Liver (tissue), 9 donors: ENCODE measurements around the gene SECTM1. TPM values are rescaled to one million over a fixed set of nuclear protein-coding genes. Genes with fewer than 3 reads are reported as not detected.

Experiments
- DNase-seq: peaks from one replicate; pipeline ENCODE4 v3.0.0-alpha.2; 2017; ENCODE audit warnings: low spot score
- H3K27ac ChIP-seq, 2 donors: one replicate each; pipeline ENCODE4 v1.7.0; 2013; ENCODE audit warnings: inconsistent platforms in 2 of 2, low read length in 2 of 2, control low read depth in 1 of 2, low read depth in 1 of 2, mild to moderate bottlenecking in 1 of 2
- H3K27me3 ChIP-seq, 4 donors: one replicate each; pipeline versions ENCODE4 v1.6.1 to v1.7.0; 2013; ENCODE audit warnings: low read length in 3 of 4, inconsistent platforms in 1 of 4, mild to moderate bottlenecking in 1 of 4, moderate library complexity in 1 of 4; ENCODE audit not compliant: control insufficient read depth in 4 of 4, insufficient read depth in 4 of 4
- H3K36me3 ChIP-seq, 4 donors: one replicate each; pipeline versions ENCODE4 v1.6.1 to v1.7.0; 2013; ENCODE audit warnings: low read length in 3 of 4, mild to moderate bottlenecking in 3 of 4, low read depth in 1 of 4, moderate library complexity in 1 of 4; ENCODE audit not compliant: control insufficient read depth in 4 of 4, insufficient read depth in 3 of 4
- H3K4me1 ChIP-seq, 4 donors: one replicate each; pipeline versions ENCODE4 v1.6.1 to v1.7.0; 2013; ENCODE audit warnings: low read length in 3 of 4, mild to moderate bottlenecking in 3 of 4, moderate library complexity in 1 of 4; ENCODE audit not compliant: control insufficient read depth in 4 of 4, insufficient read depth in 4 of 4
- H3K4me3 ChIP-seq, 3 donors: one replicate each; pipeline versions ENCODE4 v1.6.1 to v1.7.0; 2013; ENCODE audit warnings: low read length in 3 of 3, control low read depth in 1 of 3, low read depth in 1 of 3, mild to moderate bottlenecking in 1 of 3
- H3K9ac ChIP-seq, 2 donors: one replicate each; pipeline ENCODE4 v1.7.0; 2013; ENCODE audit warnings: low read length in 2 of 2, mild to moderate bottlenecking in 2 of 2, moderate library complexity in 2 of 2, control low read depth in 1 of 2, low read depth in 1 of 2
- H3K9me3 ChIP-seq, 4 donors: one replicate each; pipeline versions ENCODE4 v1.6.1 to v1.7.0; 2013; ENCODE audit warnings: low read length in 3 of 4; ENCODE audit not compliant: control insufficient read depth in 4 of 4
- ATF3 ChIP-seq: IDR thresholded peaks from 2 replicates; pipeline ENCODE4 v1.6.1; 2016; ENCODE audit warnings: antibody characterized with exemption
- CTCF ChIP-seq: fragments of 150-350 bp; IDR thresholded peaks from 2 replicates; pipeline ENCODE4 v1.5.1; 2017; ENCODE audit warnings: improper control_type of control experiment, low read depth, low read length; ENCODE audit not compliant: missing input control
- EGR1 ChIP-seq, 2 donors: IDR thresholded peaks; 2 replicates each; pipeline ENCODE4 v1.6.1; 2016 to 2018; ENCODE audit warnings: antibody characterized with exemption in 2 of 2, low read depth in 2 of 2
- FOXA1 ChIP-seq: IDR thresholded peaks from 2 replicates; pipeline ENCODE4 v1.6.1; 2016; ENCODE audit warnings: antibody characterized with exemption
- FOXA2 ChIP-seq: IDR thresholded peaks from 2 replicates; pipeline ENCODE4 v1.6.1; 2016; ENCODE audit warnings: antibody characterized with exemption
- HNF4A ChIP-seq, 2 donors: conservative IDR thresholded peaks; 2 replicates each; pipeline ENCODE4 v1.6.1; 2016; ENCODE audit warnings: antibody characterized with exemption in 2 of 2, mild to moderate bottlenecking in 2 of 2
- HNF4G ChIP-seq: IDR thresholded peaks from 2 replicates; pipeline ENCODE4 v1.6.1; 2016; ENCODE audit warnings: antibody characterized with exemption
- JUND ChIP-seq, 2 donors: IDR thresholded peaks; 2 replicates each; pipeline ENCODE4 v1.6.1; 2016; ENCODE audit warnings: antibody characterized with exemption in 2 of 2
- NR2F2 ChIP-seq: IDR thresholded peaks from 2 replicates; pipeline ENCODE4 v1.6.1; 2016; ENCODE audit warnings: antibody characterized with exemption
- RAD21 ChIP-seq, 2 donors: IDR thresholded peaks; 2 replicates each; pipeline ENCODE4 v1.6.1; 2016; ENCODE audit warnings: antibody characterized with exemption in 2 of 2, mild to moderate bottlenecking in 2 of 2
- RXRA ChIP-seq, 2 donors: IDR thresholded peaks; 2 replicates each; pipeline ENCODE4 v1.6.1; 2017 to 2018; ENCODE audit warnings: antibody characterized with exemption in 2 of 2, mild to moderate bottlenecking in 1 of 2
- SP1 ChIP-seq: IDR thresholded peaks from 2 replicates; pipeline ENCODE4 v1.6.1; 2018; ENCODE audit warnings: antibody characterized with exemption, mild to moderate bottlenecking
- TAF1 ChIP-seq: conservative IDR thresholded peaks from 2 replicates; pipeline ENCODE4 v1.6.1; 2016; ENCODE audit warnings: antibody characterized with exemption, mild to moderate bottlenecking
- YY1 ChIP-seq: IDR thresholded peaks from 2 replicates; pipeline ENCODE4 v1.6.1; 2016; ENCODE audit warnings: antibody characterized with exemption, mild to moderate bottlenecking
- WGBS: extraction: QIAGEN DNeasy Blood & Tissue Kit; methylation state at CpG from one replicate; pipeline ENCODE4 v1.1.7; 2013; 5-methylcytosine and 5-hydroxymethylcytosine counted together
- polyA plus RNA-seq, 2 donors: library from polyadenylated mRNA; stranded (reverse) in 1 of 2; unstranded in 1 of 2; fragments of 200-250 nt in 1 of 2; fragments of >200 nt in 1 of 2; fragmentation: Nextera tagmentation in 1 of 2; extraction: Ambion mirVana in 1 of 2; gene quantifications; one replicate each; pipeline versions ENCODE4 v1.2.1 to v1.2.3, GENCODE V29; 2013 to 2015
- total RNA-seq, 2 donors: library from RNA; depleted of rRNA; stranded (reverse); fragments of >200 nt; gene quantifications; one replicate each; pipeline ENCODE4 v1.2.3, GENCODE V29; 2014
- TF ChIP-seq, protein P1 (sequence below): IDR thresholded peaks from 2 replicates; pipeline ENCODE4 v1.6.1; 2016; ENCODE audit warnings: antibody characterized with exemption
- TF ChIP-seq, protein P2 (sequence below): IDR thresholded peaks from 2 replicates; pipeline ENCODE4 v1.6.1; 2016; ENCODE audit warnings: antibody characterized with exemption
- TF ChIP-seq, protein P3 (sequence below): IDR thresholded peaks from 2 replicates; pipeline ENCODE4 v1.6.1; 2016; ENCODE audit warnings: antibody characterized with exemption, mild to moderate bottlenecking
- donor health status: healthy.
- donor health status: healthy.
- donor health status: healthy.
- donor health status: healthy.
- donor health status: healthy.

Gene SECTM1
- total and polyA plus RNA-seq, 4 donors = 1.3 to 14.2 (median 4.6) TPM

GRCh38 chr17:82320140-82320840 is 13.3 kb downstream of the SECTM1 start:
- WGBS = 64% methylated on average over 26 of the region's 26 CpGs
- no peak for DNase-seq
- Histone ChIP-seq H3K36me3 (peaks cover 0 to 1% (median 0%) of the 10 kb centered on the region in 4 donors), H3K9ac (no peak overlapping the region), H3K27me3 (no peaks in the 10 kb centered on the region), H3K4me1 (peaks cover 7 to 20% (median 13%) of the 10 kb centered on the region in 4 donors), H3K27ac (no peak overlapping the region), H3K4me3 (no peak overlapping the region), H3K9me3 (no peaks in the 10 kb centered on the region)
- TF ChIP-seq YY1 (no peak), HNF4A (conservative IDR thresholded peaks at IDR 0.05) (no peak), TAF1 (no peak), RXRA (IDR thresholded peaks at IDR 0.05) (no peak), FOXA1 (no peak), ATF3 (no peak), HNF4G (no peak), SP1 (no peak), FOXA2 (no peak), RAD21 (IDR thresholded peaks at IDR 0.05) (no peak), CTCF (no peak), NR2F2 (no peak), EGR1 (IDR thresholded peaks at IDR 0.05; ENCODE audit: low read depth in 2 of 2) (no peak), JUND (IDR thresholded peaks at IDR 0.05) (no peak)
- TF ChIP-seq, protein P1, sequence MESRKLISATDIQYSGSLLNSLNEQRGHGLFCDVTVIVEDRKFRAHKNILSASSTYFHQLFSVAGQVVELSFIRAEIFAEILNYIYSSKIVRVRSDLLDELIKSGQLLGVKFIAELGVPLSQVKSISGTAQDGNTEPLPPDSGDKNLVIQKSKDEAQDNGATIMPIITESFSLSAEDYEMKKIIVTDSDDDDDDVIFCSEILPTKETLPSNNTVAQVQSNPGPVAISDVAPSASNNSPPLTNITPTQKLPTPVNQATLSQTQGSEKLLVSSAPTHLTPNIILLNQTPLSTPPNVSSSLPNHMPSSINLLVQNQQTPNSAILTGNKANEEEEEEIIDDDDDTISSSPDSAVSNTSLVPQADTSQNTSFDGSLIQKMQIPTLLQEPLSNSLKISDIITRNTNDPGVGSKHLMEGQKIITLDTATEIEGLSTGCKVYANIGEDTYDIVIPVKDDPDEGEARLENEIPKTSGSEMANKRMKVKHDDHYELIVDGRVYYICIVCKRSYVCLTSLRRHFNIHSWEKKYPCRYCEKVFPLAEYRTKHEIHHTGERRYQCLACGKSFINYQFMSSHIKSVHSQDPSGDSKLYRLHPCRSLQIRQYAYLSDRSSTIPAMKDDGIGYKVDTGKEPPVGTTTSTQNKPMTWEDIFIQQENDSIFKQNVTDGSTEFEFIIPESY = no peak
- TF ChIP-seq, protein P2, sequence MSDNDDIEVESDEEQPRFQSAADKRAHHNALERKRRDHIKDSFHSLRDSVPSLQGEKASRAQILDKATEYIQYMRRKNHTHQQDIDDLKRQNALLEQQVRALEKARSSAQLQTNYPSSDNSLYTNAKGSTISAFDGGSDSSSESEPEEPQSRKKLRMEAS = no peak
- TF ChIP-seq, protein P3, sequence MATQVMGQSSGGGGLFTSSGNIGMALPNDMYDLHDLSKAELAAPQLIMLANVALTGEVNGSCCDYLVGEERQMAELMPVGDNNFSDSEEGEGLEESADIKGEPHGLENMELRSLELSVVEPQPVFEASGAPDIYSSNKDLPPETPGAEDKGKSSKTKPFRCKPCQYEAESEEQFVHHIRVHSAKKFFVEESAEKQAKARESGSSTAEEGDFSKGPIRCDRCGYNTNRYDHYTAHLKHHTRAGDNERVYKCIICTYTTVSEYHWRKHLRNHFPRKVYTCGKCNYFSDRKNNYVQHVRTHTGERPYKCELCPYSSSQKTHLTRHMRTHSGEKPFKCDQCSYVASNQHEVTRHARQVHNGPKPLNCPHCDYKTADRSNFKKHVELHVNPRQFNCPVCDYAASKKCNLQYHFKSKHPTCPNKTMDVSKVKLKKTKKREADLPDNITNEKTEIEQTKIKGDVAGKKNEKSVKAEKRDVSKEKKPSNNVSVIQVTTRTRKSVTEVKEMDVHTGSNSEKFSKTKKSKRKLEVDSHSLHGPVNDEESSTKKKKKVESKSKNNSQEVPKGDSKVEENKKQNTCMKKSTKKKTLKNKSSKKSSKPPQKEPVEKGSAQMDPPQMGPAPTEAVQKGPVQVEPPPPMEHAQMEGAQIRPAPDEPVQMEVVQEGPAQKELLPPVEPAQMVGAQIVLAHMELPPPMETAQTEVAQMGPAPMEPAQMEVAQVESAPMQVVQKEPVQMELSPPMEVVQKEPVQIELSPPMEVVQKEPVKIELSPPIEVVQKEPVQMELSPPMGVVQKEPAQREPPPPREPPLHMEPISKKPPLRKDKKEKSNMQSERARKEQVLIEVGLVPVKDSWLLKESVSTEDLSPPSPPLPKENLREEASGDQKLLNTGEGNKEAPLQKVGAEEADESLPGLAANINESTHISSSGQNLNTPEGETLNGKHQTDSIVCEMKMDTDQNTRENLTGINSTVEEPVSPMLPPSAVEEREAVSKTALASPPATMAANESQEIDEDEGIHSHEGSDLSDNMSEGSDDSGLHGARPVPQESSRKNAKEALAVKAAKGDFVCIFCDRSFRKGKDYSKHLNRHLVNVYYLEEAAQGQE = no peak
